Activated T-helper 9 cell treated with anti-CD3 and anti-CD28 coated beads, Interleukin-2, amount 50 U/mL, for 16 hours (primary cell): Measurements from ENCODE around the gene AMZ1.

Experiments used
- DNase-seq: peaks from one replicate; pipeline ENCODE4 v3.0.0-alpha.2; 2020; ENCODE audit warnings: low read depth

Gene AMZ1, protein sequence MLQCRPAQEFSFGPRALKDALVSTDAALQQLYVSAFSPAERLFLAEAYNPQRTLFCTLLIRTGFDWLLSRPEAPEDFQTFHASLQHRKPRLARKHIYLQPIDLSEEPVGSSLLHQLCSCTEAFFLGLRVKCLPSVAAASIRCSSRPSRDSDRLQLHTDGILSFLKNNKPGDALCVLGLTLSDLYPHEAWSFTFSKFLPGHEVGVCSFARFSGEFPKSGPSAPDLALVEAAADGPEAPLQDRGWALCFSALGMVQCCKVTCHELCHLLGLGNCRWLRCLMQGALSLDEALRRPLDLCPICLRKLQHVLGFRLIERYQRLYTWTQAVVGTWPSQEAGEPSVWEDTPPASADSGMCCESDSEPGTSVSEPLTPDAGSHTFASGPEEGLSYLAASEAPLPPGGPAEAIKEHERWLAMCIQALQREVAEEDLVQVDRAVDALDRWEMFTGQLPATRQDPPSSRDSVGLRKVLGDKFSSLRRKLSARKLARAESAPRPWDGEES

DNA sequence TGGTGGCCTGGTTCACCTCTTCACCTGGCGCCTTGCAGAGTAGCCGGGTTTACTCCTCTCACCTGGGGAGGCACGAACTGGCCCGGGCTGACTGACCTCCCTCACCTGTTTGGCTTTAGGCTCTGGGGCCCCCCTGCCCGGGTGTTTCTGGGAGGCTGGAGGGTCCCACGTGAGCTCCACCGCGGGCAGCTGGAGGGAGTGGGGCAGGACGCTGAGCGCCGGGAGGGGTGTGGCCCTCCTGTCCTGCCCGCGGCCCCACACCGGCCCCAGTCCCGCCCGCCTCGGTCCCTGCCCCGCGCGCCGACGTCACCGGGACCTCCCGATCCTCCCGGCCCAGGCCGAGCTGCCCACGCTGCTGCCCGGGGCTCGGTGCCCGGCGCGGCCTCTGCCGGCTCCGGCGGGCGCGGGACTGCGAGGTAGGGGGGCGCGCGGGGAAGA, at the start of gene AMZ1:
TSS of gene AMZ1 (plus strand) at position 322 of the 438 bp plus-strand sequence. CDS start 12,250 bp downstream, outside the sequence.
- DNase-seq = no peak

DNA sequence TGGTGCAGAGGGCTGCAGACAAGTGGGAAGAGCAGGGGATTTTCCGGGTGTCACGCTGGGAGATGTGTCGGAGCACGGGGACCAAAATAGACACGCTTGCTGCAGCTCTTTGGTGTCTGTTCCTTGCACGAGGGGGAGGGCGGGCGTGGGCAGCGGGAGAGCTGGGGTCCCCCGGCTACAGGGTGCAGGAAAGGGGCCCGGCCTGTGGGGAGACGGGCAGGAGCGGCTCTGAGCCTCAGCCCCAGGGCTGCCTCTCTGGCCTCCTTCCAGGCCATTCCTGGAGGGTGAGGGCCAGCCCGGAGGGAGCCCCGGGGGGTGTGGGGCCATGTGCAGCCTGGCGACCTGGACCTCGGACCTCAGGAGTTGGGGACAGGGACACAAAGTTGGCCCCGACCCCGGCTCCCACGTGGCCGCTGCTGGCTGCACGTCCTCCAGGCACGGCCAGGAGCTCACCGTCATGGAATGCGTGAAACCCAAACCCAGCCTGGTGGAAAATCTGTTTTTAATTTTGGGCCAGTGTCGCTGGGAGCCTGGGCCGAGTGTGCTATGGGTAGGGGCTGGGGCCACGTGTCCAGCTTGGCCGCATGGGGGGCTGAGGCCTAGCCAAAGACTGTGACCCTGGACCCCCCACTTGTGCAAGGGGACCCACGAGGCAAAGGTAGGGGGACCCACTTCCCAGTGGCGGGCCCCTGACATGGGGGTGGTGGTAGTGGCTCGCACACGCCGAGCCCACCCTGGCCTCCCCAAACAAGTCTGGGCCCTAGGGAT, 49.6 kb upstream of the AMZ1 start:
- DNase-seq = no peak

DNA sequence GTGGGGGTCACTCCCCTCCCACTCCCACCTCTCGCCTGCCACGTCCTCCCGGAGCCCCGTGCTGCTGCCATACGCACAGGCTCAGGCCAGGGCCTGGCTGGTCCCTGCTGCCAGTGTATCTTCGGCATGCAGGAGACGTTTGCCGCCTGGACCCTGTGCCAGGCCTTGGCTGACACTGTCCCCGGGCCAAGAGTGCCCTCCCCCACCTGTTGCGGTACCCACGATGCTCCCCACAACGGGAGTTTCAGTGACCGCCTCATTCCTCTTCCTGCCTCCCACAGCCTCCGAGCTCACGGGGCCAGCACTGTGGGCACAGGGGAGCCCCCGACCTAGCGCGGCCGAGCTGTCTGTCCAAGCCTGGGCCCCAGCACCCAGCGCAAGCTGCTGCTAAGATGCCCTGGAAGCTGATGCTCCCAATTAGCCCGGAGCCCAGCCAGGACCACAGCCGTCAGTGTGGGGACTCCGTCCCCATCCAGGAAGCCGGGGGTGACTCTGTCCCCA, 48.8 kb upstream of the AMZ1 start:
- DNase-seq = no peak

DNA sequence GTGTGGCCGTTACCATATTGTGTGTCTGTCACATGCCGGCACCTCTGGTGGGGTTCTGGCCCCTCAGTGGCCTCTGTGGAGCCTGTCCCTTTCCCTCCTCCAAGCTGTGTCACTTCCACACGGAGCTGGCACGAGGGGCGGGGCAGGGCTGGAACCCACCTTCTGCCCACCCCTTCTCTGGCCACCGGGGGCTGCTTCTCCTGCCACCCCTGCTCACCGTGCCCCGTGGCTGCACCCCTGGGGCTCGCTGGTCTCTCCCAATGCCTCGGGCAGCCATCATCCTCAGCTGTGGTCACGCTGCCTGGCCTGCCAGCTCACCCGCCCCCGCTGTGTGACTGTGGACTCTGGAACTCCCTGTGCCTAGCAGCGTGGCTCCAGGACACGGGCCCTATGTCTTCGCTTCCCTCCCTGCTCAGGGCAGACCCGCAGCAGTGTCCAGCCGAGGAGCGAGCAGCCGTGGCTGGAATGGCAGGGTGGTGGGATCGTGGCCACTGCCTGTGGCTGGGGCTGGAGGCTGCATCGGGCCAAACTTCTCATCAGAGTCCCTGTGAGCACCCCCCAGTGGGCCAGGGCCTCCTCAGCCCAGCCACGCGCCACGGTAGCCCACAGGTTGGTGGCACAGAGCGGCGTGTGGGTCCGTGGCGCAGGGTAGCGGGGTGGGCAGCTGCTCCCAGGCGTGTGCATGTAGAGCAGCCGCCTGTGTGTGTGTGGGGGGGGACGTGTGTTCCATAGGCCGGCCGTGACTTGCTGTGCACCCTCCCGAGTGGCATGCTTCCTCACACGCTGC, 48.1 kb upstream of the AMZ1 start:
- DNase-seq = no peak

- DNase-seq = no peak
Observed at GRCh38 chr7:2640482-2640830, 47.5 kb upstream of the AMZ1 start.

DNA sequence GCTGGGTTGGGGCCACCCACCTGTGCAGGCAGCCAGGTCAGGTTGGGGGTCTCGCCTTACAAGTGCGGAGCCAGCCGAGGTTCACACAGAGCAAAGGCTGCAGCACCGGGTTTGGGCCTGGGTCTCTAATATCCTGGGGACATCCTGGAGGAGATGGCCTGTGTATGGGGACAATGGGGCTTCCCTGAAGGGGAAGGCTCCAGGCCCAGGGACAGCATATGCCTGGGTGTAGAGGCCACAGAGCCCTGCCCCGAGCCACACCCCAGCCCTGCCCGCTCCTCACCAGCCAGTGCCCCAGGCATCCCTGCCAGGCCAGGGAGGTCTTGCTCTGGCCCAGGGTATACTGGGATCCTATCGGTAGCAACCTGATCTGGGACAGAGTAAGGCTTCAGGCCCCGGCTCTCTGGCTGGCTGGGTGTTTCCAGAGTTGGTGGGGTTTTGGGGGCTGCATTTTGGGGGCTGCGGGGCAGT, 47.1 kb upstream of the AMZ1 start:
- no peak for DNase-seq

- no peak for DNase-seq
Observed at GRCh38 chr7:2641406-2642393, 46.3 kb upstream of the AMZ1 start.

GRCh38 chr7:2643386-2644219, 44.4 kb upstream of the AMZ1 start:
- no peak for DNase-seq

DNA sequence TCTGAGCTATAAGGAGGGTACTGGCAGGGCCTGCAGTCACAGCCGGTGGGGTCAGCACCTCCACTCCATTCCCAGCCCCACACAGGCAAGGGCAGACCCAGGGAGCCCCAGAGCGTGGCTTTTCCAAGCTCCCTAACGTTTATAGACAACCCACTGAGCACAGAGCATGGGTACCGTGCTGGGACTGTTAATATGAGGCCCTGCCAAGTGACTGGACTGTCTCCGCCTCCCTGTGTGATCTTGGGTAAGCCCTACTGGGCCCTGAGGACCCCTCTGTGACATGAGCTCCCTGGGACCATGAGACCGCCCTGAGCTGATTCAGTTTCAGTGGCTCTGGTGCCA, 43.8 kb upstream of the AMZ1 start:
- no peak for DNase-seq

DNA sequence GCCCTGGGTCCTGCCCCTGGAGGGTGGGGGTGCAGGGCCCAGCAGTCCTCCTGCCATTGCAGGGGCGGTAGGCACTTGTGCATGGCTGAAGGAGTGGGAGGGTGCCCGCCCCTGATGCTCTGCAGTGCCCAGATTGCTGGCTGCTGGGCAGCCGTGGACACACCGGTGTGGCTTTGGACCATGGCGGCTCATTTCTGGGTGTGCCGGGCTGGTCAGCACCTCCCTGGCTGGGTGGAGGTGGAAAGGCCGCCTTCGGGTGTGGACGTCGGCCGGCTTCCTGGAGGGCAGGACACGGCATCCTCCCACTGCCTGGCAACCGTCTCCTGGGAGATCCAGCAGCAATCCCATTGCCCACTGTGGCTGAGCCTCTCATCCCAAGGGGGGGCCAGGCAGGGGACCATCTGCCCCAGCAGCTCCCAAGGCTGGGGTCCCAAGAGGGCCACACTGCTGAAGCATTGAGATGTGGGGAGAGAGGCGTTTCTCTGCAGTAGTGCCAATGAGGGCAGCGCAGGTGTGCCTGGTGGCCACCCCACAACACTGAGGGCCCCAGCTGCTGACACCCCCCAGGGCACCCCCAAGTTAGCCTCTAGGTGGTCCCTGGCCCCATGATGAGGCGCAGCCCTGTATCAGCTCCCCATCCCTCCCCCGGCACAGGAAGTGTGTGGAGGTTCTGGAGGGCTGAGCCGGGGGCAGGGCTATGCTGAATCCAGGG, 43.3 kb upstream of the AMZ1 start:
- DNase-seq = no peak

- no peak for DNase-seq
Observed at GRCh38 chr7:2645274-2645868, 42.6 kb upstream of the AMZ1 start.

GRCh38 chr7:2646336-2646679, 41.7 kb upstream of the AMZ1 start:
- no peak for DNase-seq

DNA sequence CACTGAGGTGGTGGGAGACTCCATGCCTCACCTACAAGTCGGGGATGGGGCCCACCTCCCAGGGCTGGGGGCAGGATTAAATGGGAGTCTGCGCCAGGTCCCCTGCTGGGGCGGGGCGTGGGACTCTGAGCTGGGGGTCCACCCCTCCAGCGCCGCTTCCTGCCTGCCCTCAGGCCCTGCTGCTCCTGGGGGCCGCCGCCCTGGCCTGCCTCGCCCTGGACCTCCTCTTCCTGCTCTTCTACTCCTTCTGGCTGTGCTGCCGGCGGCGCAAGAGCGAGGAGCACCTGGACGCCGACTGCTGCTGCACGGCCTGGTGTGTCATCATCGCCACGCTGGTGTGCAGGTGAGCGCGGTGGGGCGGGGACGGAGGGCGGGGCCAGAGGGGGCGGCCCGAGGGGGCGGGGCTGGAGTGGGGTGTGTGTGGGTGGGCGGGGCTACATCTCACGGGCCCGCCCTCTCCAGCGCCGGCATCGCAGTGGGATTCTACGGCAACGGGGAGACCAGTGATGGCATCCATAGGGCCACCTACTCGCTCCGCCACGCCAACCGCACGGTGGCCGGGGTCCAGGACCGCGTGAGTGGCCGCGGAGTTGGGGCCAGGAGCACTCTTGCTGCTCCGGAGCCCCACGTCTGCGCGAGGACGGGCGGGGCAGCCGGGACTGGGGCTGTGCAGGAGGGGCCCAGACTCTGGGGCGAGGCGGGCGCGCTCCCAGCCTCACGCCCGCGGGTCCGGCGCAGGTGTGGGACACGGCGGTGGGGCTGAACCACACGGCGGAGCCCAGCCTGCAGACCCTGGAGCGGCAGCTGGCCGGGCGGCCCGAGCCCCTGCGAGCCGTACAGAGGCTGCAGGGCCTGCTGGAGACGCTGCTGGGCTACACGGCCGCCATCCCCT, 41.1 kb upstream of the AMZ1 start:
- no peak for DNase-seq

DNA sequence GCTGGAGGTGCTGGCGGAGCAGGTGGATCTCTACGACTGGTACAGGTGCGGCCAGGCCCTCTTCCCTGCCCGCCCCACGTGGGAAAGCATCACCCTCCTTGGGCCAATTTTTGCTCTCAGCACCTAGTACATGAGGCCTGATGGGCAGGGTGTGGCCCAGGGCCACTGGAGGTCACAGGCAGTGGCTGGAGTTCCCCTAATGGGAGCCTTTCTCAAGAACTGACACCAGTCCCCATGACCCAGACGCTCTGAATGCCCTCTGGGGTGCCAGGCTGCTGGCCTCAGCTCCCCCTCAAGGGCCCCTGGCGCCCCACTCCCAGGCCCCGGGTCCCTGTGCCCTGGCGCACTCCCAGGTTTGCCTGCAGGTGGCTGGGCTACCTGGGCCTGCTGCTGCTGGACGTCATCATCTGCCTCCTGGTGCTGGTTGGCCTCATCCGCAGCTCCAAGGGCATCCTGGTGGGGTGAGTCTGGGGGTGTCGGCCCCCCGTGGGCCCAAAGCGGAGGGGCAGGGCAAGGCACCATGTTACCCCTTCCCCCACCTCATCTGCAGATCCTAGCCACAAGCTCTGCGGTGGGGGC, 40.3 kb upstream of the AMZ1 start:
- DNase-seq = no peak

DNA sequence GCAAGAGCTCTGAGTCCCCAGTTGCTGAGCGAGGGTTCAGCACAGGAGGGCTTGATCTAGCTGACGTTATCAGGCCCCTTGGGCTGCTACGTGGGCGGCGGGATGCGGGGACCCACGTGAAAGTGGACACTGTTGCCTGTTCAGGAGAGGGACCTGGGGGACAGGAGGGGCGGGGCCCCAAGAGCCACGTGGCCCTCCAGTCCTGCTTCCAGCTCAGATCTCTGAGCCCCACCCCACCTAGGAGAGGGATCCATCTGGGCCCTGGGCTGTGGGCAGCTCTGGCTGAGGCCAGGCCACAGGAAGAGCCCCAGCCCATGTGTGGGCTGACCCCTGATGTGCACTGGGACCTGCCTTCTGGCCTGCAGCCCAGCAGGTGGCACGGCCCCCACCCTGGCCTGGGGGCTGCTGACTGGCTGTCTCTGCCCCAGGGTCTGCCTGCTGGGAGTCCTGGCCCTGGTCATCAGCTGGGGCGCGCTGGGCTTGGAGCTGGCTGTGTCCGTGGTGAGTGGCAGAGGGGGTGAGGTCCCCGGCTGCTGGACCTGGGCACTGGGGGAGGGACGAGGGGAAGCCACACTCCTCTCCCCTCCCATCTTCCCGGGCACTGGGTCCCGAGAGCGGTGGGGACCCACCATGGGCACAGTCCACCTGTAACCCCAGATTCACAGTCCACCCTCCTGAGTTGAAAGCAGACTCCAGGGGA, 38.7 kb upstream of the AMZ1 start:
- DNase-seq = no peak

DNA sequence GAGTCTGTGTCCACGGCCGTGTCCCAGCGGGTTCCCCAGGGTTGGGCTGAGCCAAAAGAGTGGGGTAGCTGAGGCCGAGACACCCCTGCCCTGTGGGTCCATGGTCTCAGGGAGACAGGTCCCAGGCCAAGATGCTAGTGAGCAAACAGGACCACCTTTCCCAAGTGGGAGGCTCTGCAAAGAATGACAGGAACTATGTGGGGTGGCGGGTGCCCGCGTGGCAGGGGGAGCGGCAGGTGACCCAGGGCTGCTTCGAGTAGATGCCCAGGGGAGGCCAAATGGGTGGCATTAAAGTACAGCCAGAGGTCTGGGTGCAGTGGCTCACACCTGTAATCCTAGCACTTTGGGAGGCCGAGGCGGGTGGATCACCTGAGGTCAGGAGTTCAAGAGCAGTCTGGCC, 38.0 kb upstream of the AMZ1 start:
- no peak for DNase-seq

DNA sequence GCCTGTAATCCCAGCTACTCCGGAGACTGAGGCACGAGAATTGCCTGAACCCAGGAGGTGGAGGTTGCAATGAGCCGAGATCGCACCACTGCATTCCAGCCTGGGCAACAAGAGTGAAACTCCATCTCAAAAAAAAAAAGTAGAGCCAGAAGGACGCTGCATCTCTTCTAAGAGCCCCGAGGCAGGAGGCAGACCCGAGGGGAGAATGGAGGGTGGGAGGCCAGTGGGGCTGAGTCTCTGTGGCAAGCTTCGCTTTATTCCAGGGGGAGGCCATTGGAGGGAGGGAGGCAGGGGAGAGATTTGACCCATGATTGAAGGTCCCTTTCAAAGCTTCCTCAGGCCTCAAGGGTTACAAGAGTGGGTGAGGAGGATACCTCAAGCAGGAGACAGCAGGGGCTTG, 37.6 kb upstream of the AMZ1 start:
- no peak for DNase-seq
